ENCODE data around the gene BTF3.

- TF ChIP-seq POLR2A (IDR thresholded peaks at IDR 0.05): no peak
- TF ChIP-seq CTCF (IDR thresholded peaks at IDR 0.05): no peak
These were observed 47.5 kb upstream of the BTF3 start for GRCh38 chr5:73450672-73451223.

Measured in lower leg skin (tissue), 3 donors.